HG03442 (cell line): ENCODE measurements around the gene WDR7.

Experiments used
- ATAC-seq: cut with Tn5 transposase; IDR thresholded peaks from one replicate; pipeline ENCODE4 v1.9.1; 2021; ENCODE audit warnings: mild to moderate bottlenecking, moderate library complexity; ENCODE audit not compliant: unreplicated experiment

Gene WDR7

DNA sequence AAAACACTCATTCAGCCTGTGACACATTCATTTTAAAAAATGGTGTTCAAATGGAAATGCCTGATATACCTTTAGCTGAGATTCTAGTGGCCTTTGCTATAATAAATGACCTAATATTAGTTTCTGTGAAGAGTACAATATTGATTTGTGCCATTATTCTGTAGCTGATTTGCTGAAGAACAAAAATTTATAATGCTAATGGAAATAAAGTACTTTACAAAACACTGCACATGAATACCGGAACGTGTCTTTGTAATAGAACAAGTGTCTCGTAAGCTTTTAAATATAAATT, 138.7 kb downstream of the WDR7 start:
- ATAC-seq: no peak

DNA sequence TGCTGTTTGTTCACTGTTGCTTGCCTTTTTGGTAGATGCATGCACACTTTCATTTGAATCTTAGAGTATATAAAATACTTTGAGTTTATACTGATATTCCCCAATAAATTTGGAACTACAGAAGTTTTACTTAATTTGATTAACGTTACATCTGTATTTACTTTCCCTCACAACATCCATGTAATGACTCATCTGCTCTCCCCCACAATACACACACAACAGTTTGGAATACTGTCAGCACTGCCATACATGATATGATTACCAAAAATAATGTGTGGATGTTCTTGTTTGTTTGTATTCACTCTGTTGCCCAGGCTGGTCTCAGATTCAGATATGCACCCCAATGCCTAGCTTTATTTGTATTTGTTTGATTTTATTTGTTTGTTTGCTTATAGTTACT, 144.2 kb downstream of the WDR7 start:
- no peak for ATAC-seq

DNA sequence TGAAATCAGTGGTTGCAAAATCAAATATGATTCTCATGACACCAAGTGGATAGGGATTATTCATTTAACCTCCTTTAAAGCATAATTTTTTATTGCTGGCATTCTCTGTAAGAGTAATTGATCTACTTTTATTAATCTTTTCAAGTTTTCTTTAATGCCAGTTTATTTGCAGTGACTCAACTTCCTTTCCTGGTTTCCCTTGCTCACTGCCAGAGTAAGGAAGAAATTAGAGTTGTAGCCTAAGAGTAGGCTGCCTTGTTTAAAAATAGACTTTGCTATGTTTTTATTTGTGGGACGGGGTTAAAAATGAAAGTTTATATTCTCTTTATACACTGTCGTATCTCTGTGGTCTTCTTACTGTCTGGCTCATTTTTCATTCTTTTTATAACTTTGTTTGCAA, 148.6 kb downstream of the WDR7 start:
- ATAC-seq: no peak

DNA sequence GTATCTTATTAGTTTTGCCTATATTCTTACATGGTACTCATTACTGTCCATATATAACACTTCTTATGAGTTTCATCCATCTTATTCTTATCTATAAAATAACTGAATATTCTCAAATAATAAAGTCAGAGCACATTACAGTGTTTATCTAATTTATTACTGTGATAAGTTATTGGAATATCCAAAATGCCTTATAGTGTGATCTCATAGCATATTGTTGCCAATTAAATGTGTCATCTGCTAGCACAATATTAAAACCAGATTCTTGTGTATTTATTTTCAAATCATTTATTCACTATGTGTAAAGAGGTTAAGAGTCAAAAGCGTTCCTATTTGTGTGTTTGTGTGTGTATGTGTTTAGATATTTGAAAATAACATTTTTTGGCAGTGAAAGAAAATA, 151.9 kb downstream of the WDR7 start:
- ATAC-seq: no peak

DNA sequence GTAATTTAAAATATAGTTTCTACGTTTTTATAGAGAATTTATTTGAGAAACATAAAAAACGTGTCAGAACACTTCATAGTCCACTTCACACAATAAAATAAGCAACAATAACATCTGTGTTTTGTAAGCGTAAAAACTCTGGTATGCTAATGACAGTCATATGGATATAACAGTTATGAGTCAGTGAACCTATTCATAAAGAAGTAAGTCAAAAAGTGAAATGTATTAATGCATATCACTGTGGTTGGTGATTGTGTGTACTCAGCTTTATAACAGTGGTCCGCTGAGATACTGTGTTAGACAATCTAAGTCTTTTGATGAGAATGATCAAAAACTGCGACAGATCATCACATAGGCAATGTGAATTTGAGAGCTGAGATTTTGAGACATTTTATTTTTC, 153.2 kb downstream of the WDR7 start:
- peak; percentile 71 for ATAC-seq

DNA sequence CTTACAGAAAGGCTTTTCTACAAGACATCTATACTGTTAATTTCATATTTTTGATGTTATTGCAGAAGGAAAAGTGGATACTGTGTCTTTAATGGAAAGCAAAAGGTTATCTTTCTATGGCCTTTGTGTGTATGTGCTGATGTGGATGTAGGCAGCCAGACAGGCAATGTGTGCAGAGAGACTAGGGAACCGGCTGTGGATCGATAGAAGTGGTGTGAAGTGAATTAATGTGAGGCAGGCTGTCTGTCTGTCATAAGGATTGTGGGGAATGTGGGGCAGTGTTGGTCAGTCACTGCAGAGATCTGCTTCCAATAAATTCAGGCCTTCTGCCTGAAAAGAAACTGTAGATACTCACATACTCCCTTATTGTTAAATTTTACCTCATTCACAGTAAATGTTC, 156.7 kb downstream of the WDR7 start:
- no peak for ATAC-seq

DNA sequence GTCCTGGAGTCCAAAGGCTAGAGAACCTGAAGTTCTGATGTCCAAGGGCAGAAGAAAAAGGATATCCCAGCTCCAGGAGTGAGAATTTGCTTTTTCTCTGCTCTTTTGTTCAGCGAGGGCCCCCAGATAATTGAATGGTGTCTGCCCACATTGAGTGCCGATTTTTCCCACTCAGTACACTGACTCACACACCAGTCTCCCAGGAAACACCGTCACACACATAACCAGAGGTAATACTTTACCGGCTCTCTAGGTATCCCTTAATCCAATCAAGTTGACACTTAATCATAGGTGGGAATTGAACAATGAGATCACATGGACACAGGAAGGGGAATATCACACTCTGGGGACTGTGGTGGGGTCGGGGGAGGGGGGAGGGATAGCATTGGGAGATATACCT, 161.5 kb downstream of the WDR7 start:
- ATAC-seq: no peak

DNA sequence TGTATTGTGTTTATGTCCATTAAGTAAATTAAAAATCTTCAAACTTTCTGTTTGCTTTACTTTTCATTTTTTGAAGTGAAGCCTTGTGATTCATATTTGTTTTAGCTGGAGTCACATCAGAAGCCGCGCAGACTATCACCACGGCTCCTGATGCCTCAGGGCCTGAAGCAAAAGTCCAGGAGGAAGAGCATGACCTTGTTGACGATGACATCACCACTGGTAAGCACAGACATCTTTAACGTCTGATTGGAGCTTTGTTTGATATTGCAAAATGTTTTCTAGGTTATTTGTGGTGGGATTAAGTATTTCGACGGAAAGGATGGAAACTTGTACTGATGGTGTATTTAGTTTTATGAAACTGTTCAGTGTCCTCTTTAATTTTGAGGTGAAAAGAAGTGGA, 164.8 kb downstream of the WDR7 start:
- ATAC-seq: no peak

DNA sequence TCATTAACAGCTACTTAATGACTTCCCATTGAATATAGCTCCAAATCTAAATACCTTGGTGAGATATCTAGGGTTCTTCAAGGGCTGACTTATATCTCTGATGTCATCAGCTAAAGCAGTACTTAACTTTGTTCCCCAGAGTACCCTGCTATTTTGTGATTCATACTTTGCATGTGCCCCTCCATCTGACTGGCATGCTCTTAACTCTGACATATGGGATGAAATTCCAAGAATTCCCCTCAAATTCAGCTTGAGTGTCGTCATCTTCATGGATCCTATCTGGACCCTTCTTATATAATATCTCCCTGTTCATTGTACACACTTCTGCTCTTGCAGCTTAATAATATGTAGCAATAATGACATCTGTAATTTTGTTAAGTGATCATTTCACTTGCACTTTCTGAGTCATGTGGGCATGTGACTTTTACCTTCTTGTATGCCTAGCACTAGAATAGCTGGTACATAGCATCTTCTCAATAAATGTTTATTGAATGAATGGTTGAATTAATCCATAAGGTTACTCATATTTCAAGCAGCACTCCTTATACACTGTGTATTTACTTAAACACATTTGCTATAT, 172.9 kb downstream of the WDR7 start:
- ATAC-seq: no peak

DNA sequence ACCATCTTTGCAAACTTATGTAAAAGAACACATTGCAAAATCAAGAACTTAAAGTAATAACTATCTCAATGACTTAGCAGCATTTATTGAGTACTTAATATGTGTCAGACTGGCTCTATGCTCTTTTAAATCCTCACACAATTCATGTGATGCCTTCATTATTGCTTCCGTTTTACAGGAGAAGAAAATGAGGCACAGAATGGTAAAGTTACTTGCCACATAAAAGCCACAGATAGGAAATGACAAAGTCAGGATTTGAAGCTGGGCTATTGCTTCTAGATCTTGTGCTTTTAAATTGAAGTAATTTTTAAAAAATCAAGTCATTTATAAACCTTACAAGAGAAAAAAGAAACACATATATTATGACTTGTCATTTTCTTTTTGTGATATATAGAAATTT, 174.2 kb downstream of the WDR7 start:
- ATAC-seq: no peak

DNA sequence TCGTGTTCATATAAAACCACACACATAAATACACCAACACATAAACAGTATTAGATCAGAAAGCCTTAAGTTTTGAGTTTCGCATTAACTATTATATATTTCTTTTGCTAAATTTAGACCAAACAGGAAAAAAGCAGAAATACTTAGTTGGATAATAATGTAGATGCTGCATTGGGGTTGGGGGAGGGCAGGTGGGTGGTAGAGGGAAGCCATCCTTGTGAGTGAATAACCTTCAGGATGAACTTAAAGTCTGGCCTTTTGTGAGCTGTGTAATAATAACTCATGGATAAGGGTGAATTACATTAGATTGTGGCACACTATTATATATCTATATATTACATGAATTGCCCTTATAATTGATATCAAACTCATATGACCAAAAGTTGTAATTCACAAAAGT, 174.7 kb downstream of the WDR7 start:
- no peak for ATAC-seq

DNA sequence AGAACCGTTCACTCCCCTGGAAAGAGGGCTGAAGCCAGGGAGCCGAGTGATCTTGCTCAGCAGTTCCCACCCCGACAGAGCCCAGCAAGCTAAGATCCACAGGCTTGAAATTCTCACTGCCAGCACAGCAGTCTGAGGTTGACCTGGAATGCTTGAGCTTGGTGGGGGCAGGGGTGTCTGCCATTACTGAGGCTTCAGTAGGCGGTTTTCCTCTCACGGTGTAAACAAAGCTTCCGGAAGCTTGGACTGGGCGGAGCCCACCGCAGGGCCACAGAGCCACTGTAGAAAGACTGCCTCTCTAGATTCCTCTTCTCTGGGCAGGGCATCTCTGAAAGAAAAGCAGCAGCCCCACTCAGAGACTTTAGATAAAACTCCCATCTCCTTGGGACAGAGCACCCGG, 180.8 kb downstream of the WDR7 start:
- ATAC-seq: no peak

DNA sequence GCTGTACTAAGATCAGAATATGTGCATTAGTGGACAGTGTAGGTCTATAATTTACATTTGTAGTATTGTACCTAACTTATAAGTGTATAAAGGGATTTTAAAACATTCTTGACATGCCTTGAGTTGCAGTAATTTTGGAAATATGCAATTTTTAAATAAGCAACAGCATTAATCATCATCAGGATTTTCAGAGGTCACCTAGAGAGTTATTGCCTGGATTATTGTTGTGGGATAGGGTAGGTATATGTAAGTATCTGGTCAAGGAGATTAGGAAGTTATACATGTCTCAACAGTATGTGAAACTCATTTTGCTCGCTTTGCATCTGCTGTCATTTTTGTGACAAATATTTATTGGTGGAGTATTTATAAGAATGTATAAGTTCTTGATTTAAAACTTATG, 184.2 kb downstream of the WDR7 start:
- no peak for ATAC-seq

DNA sequence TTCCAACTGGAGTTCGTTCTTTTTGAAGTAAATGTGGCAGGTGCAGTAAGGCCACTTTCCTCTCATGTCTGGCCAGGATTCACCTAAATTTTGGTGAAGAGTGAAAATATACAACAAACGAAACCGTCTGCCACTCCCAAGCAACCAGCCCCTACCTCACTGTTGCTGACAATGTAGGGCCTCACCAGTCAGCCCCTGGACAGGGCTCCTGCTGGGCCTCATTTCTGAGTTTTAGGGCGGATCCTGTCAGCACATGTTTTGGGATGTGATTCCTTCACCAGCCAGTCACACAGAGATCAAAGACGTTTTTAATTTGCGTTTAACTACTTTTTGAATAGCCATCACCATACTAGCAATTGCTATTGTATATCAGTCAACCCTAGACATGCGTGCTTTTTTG, 185.0 kb downstream of the WDR7 start:
- ATAC-seq: no peak

DNA sequence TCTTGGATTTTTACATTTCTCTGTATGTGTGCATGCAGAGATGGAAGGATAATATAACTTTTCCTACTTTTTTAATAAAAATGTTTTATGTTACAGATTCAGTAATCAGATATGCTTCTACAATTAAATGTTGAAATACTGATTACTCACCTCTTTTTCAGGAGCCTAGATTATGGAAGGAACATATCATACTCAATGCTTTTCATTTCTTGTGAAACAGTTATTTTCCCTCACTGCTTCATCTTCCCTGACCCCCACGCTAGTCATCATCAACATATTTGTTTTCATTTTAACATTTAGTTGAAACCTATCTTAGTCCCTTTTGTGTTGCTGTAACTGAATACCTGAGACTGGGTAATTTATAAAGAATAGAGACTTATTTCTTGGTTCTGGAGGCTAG, 190.7 kb downstream of the WDR7 start:
- no peak for ATAC-seq

DNA sequence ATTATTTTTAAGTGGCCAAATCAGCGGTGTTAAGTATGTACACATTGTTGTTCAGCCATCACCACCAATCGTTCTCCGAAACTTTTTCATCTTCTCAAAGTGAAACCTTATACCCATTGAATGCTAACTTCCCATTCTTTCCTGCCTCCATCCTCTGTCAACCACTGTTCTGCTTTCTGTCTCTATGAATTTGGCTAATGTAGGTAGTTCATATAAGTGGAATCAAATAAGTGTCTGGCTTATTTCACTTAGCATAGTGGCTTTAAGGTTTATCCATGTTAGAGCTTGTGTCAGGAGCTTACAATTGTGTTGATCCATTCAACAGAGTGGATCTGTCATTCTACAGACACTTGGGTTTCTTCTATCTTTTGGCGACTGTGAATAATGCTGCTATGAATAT, 192.1 kb downstream of the WDR7 start:
- no peak for ATAC-seq

DNA sequence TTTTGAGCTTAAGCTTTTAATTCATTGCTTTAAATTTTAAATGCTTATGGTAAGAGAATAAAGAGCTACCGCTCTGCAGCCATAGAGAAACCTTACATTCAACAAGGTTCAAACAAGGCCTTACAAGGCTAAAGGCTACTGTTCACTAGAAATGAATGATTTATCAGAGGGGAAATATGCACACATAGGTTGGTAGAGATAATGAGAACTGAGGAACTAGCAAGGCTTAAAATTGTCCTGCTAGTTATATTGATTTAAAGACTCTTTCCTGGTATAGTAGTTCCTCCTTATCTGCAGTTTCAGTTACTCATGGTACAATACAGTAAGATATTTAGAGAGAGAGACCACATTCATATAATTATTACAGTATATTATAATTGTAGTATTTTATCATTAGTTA, 193.4 kb downstream of the WDR7 start:
- no peak for ATAC-seq

DNA sequence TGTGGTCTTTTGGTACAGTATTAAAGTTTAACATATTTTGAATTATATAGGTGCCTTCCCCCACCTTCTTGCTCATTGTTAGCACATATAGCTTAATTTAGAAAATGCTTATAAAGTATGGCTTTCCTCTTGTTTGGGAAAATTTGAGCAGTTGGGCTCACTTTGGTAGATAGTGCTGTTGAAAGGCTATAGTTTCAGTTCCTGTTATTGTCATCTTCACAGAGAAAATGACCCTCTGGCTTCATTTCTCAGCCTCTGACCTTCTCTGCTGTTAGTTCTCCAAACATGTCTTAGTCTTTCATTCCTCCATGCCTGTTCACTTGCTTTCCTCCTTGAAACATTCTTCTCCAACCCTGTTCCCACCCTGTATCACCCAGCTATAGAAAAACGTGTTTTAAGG, 200.6 kb downstream of the WDR7 start:
- ATAC-seq: peak; percentile 92

DNA sequence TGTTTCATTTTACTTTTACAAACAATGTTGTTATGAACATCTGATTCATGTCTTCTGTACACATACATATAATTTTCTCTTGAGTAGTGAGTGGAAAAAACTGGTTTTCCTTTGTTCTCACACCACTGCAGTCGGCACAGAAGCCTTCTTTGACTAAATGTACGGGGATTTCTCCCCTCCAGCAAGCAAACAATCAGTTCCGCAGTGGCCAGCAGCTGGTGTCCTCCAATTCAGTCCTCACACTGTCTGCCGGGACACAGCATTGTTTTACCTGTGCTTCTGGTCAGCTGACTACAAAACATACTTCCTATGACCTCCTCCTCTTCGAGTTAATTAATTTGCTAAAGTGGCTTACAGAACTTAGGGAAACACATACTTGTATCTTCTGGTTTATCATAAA, 202.8 kb downstream of the WDR7 start:
- ATAC-seq: no peak

DNA sequence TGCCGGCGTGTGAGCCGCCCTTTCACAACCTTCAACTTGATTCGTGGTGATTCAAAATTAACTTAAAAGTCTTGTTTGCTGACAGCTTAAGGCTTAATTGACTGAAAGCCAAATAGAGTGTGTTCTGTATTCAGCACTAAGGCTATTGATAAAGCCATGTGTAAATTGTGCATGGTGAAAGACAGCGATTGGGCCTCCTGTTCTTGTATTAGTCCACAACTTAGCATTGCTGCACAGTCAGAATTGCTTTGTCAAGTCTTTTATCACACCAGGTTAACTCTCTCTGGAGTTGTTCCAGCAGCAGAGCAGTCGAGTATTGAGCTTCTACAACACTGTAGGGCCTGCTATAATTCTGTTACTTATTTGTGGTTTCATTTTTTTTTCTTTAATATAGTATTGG, 210.1 kb downstream of the WDR7 start:
- ATAC-seq: no peak

DNA sequence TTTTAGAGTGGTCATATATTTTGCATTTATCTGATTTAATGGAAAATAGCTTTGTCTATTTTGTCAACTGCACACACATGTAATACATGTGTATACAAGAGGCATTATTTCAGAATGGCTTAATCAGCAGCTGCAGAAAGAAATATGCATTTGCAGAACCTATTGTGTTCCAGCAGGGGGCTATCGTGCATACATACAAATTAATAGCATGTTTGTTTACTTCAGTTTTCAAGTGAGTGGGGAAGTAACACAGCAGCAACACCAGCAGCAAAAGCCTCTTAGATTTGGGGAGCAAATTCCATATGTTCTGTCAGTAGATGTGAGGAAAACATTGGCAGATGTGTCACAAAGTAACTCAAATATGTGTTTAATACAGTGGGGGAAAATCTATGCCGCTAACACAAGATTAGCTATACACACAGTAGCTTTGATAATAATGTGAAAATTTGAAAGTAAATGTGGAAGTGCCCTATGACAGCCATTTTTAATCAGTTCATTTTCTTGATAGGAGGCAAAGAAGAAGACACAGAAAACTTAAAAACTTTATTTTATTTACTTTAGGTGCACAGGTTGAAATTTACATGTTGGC, 218.1 kb downstream of the WDR7 start:
- peak; percentile 67 for ATAC-seq

DNA sequence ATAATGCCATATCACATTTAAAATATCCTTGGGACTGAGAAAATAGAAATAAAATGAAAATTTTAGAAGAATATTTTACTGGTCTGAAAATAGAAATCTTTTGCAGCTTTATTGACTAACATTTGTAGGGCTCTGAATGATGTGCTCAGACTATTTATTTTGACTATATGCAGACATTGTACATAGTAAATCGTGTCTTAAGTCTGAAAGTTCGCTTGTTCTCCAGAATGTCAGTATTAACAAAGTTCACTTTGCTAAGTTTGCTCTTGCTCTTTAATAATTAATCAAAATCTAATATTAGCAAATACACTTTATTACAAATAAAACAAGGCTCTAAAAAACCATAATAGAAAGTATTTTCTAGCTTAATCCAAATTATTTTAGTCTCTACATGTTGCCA, 219.8 kb downstream of the WDR7 start:
- no peak for ATAC-seq

DNA sequence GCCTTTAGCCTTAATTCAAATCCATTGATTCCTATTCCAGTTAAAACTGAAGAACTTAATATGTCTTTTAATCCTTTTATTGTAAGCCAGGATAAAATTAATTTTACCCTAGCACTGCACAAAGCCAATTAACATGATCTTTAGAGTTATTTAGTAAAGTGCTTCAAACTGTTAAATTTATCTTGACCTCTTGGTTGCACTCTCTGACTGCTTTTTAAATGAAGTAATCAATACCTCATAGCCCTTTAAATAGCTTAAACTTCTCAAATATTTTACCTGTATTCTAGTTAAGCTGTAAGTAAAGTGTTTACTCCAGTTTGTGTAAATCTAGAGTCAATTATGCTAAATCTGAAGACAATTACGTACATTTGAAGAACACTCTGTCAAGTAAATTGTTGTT, 221.0 kb downstream of the WDR7 start:
- no peak for ATAC-seq
